Activated T-cell treated with anti-CD3 and anti-CD28 coated beads, Interleukin-2, amount 50 U/mL, for 4 hours (primary cell): ENCODE data around the gene TRIM67. TPM values are rescaled to one million over a fixed set of nuclear protein-coding genes. Genes with fewer than 3 reads are reported as not detected.
"Not testable (repeated sequence)": the region's sequence is repeated elsewhere in the genome, so short reads cannot be mapped to it uniquely, and the experiment has no call there.

Experiments
- ATAC-seq, 2 donors: fragments of 200-7000 bp; cut with Tn5 transposase; one replicate each; pipeline ENCODE4 v1.10.0; 2021
- DNase-seq: peaks from one replicate; pipeline ENCODE4 v3.0.0-alpha.2; 2020
- H3K27me3 Mint-ChIP-seq: one replicate; pipeline ENCODE4 v1.8.0; 2021; ENCODE audit warnings: low read depth, mixed read lengths
- H3K36me3 Mint-ChIP-seq: one replicate; pipeline ENCODE4 v1.8.0; 2022; ENCODE audit warnings: mixed read lengths; ENCODE audit not compliant: insufficient read depth
- H3K4me1 Mint-ChIP-seq: one replicate; pipeline ENCODE4 v1.8.0; 2021; ENCODE audit warnings: low read depth, mixed read lengths
- H3K4me3 Mint-ChIP-seq: one replicate; pipeline ENCODE4 v1.8.0; 2021; ENCODE audit warnings: mild to moderate bottlenecking, moderate library complexity, mixed read lengths
- H3K9me3 Mint-ChIP-seq: one replicate; pipeline ENCODE4 v1.8.0; 2021; ENCODE audit warnings: mixed read lengths
- total RNA-seq, 3 donors: library from RNA; stranded (reverse); gene quantifications; one replicate each; pipeline ENCODE4 v1.2.1, GENCODE V29; 2021

TRIM67 gene
- total RNA-seq = not detected

DNA sequence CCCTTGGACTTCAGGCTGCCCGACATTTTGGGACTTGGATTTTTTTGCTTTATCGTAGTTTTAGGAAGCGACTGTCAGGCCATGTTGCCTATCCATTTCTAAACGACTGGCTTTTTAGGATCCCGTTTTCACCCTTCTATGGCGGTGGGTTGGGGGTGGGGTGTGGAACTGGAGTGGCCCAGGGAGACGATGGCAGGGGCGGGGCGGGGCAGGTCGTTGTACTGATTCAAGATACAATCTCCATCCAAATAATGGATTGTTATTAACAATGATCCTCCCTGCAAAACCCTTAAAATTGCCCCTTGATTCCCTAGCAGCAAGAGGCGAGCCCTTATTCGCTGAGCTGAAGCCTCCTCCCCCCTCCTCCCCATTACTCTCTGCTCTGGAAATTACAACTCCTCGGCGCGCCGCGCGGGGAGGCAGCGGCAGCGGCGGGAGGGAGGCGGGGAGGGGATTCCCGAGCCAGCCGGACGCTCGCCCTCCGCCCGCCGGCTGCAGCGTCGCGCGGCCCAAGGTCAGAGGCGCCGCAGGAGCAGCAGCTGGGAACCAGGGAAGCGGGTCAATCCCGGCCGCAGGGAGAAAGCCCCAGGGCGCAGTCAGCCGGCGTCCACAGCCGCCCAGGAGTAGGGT is at the start of gene TRIM67:
Gene TRIM67 (plus strand): TSS at position 392 of the 630 bp plus-strand sequence. CDS start 912 bp downstream, outside the sequence.
- Mint-ChIP-seq H3K36me3 (no peaks in the 10 kb centered on the region), H3K9me3 (no peaks in the 10 kb centered on the region), H3K27me3 (peaks cover 67% of the 10 kb centered on the region), H3K4me1 (peaks cover 2% of the 10 kb centered on the region), H3K4me3 (no peak within 1 kb of the TSS)
- no peak for DNase-seq
- ATAC-seq = peak in 1 of 2 donors; percentile 21

DNA sequence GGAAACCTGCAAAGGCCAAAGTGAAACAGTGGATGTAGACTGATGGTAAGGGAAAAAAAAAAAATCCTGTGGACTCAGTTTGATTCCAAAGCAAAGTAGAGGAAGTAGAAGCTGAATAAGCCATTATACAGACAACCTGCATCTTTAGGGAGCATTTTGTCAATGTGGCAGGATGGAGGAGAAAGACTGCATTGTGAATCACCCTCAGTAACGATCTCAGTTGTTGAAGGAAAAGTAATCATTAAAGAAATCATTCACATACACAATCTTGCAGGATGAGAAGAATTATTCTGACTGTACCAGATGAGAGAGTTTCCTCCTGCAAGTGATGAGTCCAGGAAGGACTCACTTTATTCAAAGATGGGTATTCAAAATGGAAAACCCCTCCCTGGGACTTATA is 45.1 kb upstream of the TRIM67 start:
- no peak for DNase-seq
- Mint-ChIP-seq H3K4me1 (no peaks in the 10 kb centered on the region), H3K4me3 (no peak overlapping the region), H3K36me3 (no peaks in the 10 kb centered on the region), H3K27me3 (peaks cover 9% of the 10 kb centered on the region), H3K9me3 (peaks cover 10% of the 10 kb centered on the region)
- no peak for ATAC-seq

DNA sequence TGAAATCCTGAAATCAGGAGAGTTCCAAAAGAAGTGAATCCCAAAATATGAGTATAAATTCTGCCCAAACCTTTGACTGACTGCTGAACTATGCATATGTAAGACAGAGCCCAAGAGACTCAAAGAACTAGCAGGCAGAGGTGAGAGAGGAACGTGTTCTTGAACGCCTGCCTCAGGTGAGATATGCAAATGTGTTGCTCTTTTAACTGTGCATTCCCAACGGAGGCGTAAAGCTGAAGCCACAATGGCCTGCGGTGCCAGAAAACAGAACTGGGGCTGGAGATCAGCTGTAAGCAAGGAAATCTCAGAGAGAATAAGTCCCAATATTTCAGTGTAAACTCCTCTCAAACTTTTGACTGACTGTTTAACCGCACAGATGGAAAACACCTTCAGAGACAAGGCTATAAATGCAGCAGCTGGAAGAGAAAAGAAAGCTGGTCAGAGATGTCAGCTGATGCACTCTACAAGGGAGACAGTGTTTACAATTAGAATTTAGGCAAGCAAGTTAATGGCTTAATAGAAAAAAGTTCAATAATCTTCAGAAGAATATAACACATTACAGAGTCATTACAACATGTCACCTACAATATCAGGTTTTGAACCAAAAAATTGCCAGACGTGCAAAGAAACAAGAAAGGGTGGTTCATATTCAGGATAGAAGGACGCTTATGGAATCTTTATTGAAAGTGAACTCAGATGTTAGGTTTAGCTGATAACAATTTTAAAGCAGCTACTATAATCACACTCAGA is 43.0 kb upstream of the TRIM67 start:
- Mint-ChIP-seq H3K9me3 (peaks cover 6% of the 10 kb centered on the region), H3K4me3 (no peak overlapping the region), H3K27me3 (peaks cover 2% of the 10 kb centered on the region), H3K36me3 (no peaks in the 10 kb centered on the region), H3K4me1 (no peaks in the 10 kb centered on the region)
- ATAC-seq (no peak), DNase-seq (no peak)

DNA sequence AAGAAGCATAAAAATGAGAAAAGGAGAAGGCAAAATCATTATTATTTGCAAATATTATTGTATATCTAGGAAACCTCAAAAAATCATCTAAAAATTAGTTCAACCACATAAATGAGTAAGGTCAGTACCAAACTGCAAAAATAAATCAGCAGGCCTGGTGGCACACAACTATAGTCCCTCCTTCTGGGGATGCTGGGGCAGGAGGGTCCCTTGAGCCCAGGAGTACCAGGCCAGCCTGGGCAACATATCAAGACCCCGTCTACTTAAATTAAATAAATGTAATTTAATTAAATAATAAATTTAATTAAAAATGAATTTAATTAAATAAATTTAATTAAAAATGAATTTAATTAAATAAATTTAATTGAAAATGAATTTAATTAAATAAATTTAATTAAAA is 40.3 kb upstream of the TRIM67 start:
- Mint-ChIP-seq H3K9me3 (peaks cover 6% of the 10 kb centered on the region), H3K4me1 (no peaks in the 10 kb centered on the region), H3K4me3 (no peak overlapping the region), H3K27me3 (peaks cover 2% of the 10 kb centered on the region), H3K36me3 (no peaks in the 10 kb centered on the region)
- ATAC-seq (no peak), DNase-seq (no peak)

DNA sequence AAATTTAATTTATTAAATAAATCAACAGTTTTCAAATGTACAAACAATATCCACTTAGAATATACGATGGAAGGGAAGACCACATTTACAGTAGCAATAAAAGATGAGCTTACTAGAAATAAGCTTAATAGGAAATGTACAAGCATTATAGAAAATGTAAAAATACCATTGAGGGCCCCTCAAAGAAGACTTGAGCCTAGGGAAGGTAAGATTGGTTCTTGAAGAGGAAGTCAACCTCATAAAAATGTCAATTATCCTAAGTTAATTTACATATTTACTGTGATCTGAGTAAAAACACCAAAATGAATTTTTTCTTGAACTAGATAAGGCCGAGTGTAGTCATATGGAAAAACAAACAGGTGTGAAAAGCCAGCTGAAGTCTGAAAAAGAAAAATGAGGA is 39.7 kb upstream of the TRIM67 start:
- ATAC-seq = no peak
- peaks cover 6% of the 10 kb centered on the region for H3K9me3 Mint-ChIP-seq
- H3K36me3 Mint-ChIP-seq = no peaks in the 10 kb centered on the region
- H3K4me1 Mint-ChIP-seq = no peaks in the 10 kb centered on the region
- H3K4me3 Mint-ChIP-seq = no peak overlapping the region
- no peak for DNase-seq
- peaks cover 2% of the 10 kb centered on the region for H3K27me3 Mint-ChIP-seq

DNA sequence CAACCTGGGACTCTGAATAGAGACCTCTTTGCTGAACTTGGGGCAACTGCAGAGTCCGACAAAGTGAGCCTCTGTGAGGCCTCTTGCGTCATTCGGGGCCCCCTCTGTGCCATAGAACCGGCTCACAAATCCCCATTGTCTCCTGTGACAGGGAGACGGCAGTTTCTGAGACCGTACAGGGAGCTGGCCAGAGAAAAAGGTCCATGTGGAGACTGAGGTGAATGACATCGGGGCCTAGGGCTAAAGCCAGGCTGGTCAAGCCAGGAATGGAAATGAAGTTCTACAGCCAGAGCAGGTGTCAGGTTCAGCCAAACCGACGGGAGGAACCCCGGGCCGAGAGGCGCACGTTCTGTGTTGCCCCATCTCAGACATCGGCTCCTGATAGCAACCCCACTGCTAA is 37.1 kb upstream of the TRIM67 start:
- DNase-seq (no peak), ATAC-seq (no peak)
- H3K36me3 Mint-ChIP-seq = no peaks in the 10 kb centered on the region
- no peak overlapping the region for H3K4me3 Mint-ChIP-seq
- no peaks in the 10 kb centered on the region for H3K4me1 Mint-ChIP-seq
- peaks cover 2% of the 10 kb centered on the region for H3K27me3 Mint-ChIP-seq
- H3K9me3 Mint-ChIP-seq = no peaks in the 10 kb centered on the region

DNA sequence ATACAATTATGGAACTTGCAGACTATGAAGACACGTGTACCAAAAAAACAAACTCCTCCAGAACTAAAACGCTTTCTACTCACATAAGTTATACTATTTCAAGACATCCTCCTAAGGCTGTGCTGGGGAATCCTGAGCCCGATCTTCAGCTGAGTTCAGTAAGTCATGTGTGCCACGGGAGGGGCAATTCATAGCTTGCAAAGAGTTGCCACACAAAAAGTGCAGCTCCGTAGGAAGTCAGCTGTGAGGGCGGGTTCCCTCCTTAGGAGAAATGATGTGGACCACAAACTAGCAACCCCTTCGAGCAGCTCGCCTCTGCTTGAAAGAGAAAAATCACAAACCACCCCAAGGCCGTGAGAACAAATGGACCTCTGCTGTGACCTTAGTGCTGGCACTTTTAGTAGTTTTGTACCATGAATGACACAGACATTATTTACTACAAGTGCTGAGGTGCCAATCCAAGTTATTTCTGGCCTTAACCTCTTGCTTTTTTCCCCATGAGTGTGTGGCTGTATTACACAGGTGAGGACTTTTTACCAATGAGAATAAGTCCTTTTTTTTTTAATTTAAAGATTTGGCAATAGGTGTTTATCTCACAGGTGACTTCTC is 35.8 kb upstream of the TRIM67 start:
- DNase-seq (no peak), ATAC-seq (no peak)
- Mint-ChIP-seq H3K4me1 (no peaks in the 10 kb centered on the region), H3K27me3 (peaks cover 2% of the 10 kb centered on the region), H3K9me3 (no peaks in the 10 kb centered on the region), H3K36me3 (no peaks in the 10 kb centered on the region), H3K4me3 (no peak overlapping the region)

DNA sequence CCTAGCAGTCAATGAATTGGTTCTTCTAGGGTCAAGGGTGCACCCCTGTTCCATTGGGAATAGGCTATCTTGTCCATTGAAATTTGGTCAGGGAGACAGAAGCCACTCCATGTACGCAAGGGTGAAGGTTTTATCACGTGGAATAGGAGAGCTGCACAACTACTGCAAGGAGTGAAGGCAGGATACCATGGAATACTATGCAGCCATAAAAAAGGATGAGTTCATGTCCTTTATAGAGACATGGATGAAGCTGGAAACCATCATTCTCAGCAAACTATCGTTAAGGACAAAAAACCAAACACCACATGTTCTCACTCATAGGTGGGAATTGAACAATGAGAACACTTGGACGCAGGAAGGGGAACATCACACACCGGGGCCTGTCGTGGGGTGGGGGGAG is 34.8 kb upstream of the TRIM67 start:
- not testable (repeated sequence) for H3K27me3 Mint-ChIP-seq, DNase-seq, H3K36me3 Mint-ChIP-seq, H3K9me3 Mint-ChIP-seq, ATAC-seq, H3K4me3 Mint-ChIP-seq, H3K4me1 Mint-ChIP-seq

DNA sequence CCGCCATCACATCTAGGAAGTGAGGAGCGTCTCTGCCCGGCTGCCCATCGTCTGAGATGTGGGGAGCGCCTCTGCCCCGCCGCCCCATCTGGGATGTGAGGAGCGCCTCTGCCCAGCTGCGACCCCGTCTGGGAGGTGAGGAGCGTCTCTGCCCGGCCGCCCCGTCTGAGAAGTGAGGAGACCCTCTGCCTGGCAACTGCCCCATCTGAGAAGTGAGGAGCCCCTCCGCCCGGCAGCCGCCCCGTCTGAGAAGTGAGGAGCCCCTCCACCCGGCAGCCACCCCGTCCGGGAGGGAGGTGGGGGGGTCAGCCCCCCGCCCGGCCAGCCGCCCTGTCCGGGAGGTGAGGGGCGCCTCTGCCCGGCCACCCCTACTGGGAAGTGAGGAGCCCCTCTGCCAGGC is 33.4 kb upstream of the TRIM67 start:
- DNase-seq, H3K4me3 Mint-ChIP-seq, H3K27me3 Mint-ChIP-seq, ATAC-seq, H3K4me1 Mint-ChIP-seq, H3K36me3 Mint-ChIP-seq, H3K9me3 Mint-ChIP-seq: not testable (repeated sequence)

DNA sequence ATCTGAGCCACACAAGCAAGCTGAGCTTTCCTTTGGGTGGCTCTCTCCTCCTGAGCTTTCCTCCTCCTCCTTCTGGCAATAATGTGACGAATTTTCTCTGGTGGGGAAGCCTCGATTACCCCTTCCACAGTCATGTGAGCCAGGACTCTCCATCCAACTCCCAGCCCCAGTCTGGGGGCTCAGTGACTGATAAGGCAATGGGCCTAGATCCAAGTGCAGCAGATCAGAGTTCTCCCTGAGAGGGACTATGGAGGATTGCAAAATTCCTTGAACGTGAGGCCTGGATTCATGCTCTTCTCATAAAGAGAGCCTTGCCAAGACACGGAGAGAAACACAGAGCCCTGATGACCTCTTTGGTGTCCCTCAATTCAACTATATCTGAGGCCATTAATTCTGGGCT is 31.3 kb upstream of the TRIM67 start:
- ATAC-seq (no peak), DNase-seq (no peak)
- Mint-ChIP-seq H3K36me3 (no peaks in the 10 kb centered on the region), H3K4me3 (no peak overlapping the region), H3K4me1 (no peaks in the 10 kb centered on the region), H3K27me3 (no peaks in the 10 kb centered on the region), H3K9me3 (no peaks in the 10 kb centered on the region)

DNA sequence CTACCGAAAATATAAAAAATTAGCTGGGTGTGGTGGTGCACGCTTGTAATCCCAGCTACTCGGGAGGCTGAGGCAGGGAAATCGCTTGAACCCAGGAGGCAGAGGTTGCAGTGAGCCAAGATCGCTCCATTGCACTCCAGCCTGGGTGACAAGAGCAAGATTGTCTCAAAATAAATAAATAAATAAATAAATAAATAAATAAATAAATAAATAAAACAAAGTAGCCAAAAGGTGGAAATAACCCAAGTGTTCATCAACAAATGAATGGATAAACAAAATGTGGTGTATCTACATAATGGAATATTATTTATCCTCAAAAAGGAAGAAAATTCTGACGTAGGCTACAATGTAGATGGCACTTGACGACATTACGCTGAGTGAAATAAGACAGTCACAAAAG is 29.3 kb upstream of the TRIM67 start:
- H3K27me3 Mint-ChIP-seq, DNase-seq, ATAC-seq, H3K36me3 Mint-ChIP-seq, H3K4me3 Mint-ChIP-seq, H3K4me1 Mint-ChIP-seq, H3K9me3 Mint-ChIP-seq: not testable (repeated sequence)

DNA sequence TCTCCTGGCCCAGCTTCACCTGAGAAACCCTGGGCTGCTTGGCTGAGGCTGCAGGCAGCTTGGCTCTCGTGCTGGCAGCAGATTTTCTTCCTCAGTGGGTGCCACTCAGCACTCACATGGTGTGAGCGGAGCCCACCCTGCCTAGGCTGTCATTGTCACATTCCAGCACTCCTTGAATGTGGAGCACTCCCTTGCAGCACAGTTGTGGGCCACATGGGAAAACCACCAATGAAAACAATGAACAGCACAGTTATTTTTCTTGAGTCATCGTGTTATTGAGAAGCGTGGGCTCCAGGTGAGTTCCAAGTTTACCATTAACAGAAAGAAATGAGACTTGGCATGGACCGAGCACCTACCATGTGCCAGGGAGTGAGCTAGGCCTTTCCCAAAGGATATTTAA is 27.2 kb upstream of the TRIM67 start:
- H3K27me3 Mint-ChIP-seq = no peaks in the 10 kb centered on the region
- H3K4me3 Mint-ChIP-seq = no peak overlapping the region
- DNase-seq = no peak
- ATAC-seq = no peak
- no peaks in the 10 kb centered on the region for H3K4me1 Mint-ChIP-seq
- no peaks in the 10 kb centered on the region for H3K9me3 Mint-ChIP-seq
- H3K36me3 Mint-ChIP-seq = no peaks in the 10 kb centered on the region

DNA sequence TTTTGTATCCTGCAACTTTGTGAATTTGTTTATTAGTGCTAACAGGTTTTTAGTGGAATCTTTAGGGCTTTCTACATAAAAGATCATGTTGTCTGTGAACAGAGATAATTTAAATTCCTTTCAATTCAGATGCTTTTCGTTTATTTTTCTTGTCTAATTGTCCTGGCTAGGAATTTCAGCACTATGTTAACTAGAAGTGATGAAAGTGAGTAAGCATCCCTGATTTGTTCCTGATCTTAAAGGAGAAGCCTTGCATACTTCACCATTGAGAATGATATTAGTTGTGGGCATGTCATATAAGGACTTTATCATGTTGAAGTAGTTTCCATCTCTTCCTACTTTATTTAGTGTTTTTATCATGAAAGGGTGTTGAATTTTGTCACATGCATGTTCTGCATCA is 23.6 kb upstream of the TRIM67 start:
- H3K4me3 Mint-ChIP-seq = no peak overlapping the region
- H3K27me3 Mint-ChIP-seq = peaks cover 21% of the 10 kb centered on the region
- ATAC-seq = no peak
- no peak for DNase-seq
- H3K9me3 Mint-ChIP-seq = no peaks in the 10 kb centered on the region
- H3K36me3 Mint-ChIP-seq = no peaks in the 10 kb centered on the region
- no peaks in the 10 kb centered on the region for H3K4me1 Mint-ChIP-seq

DNA sequence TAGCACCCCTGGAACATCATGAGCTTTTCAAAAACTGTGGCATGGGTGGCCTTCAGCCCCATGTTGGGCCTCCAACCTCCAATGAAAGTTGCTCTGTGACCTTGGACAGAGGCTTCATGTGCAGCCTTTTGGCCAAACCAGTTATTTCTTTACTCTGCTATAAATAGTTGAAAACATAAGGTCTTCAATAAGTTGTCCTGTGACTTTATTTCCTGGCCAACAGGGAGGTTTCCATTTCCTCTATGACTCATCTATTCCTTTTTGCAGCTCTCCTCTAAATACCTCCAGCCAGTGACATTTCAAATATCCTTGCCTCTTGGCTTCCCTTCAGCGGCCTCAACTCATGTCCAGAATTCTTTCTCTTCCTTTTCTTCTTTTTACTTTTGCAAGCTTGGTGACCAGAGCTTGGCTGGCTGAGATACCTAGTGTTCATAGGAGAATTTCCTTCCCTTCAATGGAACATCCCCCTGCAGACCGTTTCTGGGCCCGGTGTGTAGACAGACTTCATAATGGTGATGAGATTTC is 22.7 kb upstream of the TRIM67 start:
- H3K9me3 Mint-ChIP-seq = no peaks in the 10 kb centered on the region
- no peak for ATAC-seq
- no peak for DNase-seq
- peaks cover 28% of the 10 kb centered on the region for H3K27me3 Mint-ChIP-seq
- no peak overlapping the region for H3K4me3 Mint-ChIP-seq
- no peaks in the 10 kb centered on the region for H3K4me1 Mint-ChIP-seq
- no peaks in the 10 kb centered on the region for H3K36me3 Mint-ChIP-seq
